ENCODE results near the gene AGXT.

The AGXT gene

DNA sequence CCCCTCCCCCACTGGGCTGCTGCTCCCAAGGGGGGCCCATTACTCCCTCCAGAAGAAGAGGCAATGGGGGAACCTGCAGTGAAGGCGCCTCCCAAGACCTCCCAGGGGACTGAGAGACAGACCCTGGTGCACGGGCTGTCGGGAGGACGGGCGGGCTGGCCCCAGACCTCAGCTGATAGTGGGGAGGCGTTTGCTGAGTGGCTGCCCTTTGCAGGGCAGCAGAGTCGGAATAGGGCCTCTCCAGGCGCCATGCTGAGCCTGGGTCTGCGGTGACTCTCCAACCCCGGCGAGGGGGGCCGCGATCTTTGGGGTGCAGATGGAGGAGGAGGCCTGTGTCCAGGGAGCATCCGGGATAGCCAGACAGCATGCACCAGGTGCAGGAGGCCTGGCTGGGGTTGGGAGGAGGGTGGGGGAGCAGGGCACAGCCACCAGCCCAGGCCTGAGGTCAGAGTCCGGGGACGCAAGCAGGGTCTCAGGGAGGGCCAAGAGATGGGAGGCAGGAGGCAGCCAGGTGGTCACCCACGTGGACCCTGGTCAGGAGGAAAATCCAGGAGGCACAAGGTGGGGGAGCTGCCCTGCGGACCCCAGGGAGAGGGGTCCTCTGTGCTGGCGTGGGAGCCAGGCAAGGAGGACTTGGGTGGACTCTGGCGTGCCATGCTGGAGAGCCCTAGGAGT is 48.5 kb downstream of the AGXT start:
- DNase-seq: no peak

GRCh38 chr2:240917684-240918257 is 49.1 kb downstream of the AGXT start:
- no peak for DNase-seq

- DNase-seq: no peak
Observed at GRCh38 chr2:240918258-240919091, 49.9 kb downstream of the AGXT start.

DNA sequence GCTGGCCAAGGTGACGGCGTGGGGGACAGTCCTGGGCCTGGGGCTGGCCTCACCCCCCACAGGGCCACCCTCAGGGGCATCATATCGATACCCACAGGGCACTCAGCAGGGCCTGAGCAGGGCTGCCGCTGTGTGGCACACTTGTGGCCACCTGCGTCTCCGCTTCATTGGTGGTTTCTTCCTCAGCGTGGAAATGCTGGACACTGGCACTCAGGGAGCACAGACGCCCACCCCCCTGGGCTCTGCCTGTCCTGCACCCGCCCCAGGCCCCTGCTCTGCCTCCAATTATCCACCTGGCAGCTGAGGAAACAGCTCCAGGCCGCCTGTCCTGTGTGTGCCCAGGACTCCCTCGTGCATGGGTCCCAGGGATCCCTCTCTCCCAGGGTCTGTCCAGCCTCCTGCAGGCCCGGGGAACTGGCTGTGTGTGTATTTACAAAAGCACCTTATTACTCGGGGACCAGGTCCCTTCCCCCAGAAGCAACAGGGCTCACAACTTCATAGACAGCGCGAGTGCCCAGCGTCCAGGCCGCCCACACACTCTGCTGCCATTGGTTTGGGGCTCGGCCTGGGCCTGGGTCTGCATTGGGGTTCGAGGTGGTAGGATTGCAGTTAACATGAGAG is 50.6 kb downstream of the AGXT start:
- no peak for DNase-seq

- no peak for DNase-seq
Observed at GRCh38 chr2:240919786-240920782, 51.5 kb downstream of the AGXT start.

DNA sequence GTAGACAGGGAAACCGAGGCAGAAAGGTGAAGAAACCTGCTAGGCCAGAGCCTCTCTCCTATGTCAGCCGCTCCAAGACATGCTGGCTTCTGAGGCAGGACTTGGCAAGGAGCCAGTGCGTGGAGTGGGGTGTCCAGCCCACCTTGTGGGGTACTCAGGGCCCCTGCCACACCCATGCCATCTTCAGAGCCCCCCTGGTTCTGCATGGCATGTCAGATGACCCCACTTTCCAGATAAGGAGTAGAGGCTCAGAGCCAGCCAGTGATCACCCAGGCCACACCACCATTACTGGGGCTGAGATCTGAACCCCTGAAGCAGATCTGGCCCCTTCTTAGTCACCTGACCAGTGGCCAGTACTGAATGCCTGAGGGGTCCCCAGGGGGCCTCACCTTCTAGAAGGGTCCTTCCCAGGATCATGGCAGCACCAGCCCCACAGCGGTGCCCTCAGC is 52.2 kb downstream of the AGXT start:
- DNase-seq: no peak

- DNase-seq: no peak
Observed at GRCh38 chr2:240921311-240921994, 52.8 kb downstream of the AGXT start.

GRCh38 chr2:240921995-240922244 is 53.3 kb downstream of the AGXT start:
- DNase-seq: no peak

GRCh38 chr2:240922245-240922981 is 53.8 kb downstream of the AGXT start:
- DNase-seq: no peak

DNA sequence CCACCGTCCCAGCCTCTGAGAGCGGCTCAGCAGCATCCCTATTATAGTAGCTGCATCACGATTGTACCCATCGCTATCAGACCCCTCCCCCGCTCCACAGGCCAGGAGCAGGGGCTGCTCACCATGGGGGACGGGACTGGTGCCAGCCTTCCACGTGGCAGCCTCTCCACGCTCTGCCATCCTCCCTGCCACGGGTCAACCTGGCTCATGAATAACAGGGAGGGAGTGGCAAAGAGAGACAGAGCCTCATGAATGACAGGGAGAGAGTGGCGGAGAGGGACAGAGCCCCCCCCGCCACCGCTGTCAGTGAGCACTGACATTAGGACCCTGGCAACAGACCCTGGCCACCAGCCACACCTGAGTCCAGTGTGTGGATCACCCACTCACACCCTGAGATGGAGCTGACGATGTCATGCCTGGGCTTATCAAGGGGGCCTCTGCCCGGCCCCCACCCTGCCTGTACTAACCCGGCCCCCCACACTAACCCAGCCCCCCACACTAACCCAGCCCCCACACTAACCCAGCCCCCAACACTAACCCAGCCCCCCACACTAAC is 54.4 kb downstream of the AGXT start:
- no peak for DNase-seq

- no peak for DNase-seq
Observed at GRCh38 chr2:240925191-240925567, 56.6 kb downstream of the AGXT start.

DNA sequence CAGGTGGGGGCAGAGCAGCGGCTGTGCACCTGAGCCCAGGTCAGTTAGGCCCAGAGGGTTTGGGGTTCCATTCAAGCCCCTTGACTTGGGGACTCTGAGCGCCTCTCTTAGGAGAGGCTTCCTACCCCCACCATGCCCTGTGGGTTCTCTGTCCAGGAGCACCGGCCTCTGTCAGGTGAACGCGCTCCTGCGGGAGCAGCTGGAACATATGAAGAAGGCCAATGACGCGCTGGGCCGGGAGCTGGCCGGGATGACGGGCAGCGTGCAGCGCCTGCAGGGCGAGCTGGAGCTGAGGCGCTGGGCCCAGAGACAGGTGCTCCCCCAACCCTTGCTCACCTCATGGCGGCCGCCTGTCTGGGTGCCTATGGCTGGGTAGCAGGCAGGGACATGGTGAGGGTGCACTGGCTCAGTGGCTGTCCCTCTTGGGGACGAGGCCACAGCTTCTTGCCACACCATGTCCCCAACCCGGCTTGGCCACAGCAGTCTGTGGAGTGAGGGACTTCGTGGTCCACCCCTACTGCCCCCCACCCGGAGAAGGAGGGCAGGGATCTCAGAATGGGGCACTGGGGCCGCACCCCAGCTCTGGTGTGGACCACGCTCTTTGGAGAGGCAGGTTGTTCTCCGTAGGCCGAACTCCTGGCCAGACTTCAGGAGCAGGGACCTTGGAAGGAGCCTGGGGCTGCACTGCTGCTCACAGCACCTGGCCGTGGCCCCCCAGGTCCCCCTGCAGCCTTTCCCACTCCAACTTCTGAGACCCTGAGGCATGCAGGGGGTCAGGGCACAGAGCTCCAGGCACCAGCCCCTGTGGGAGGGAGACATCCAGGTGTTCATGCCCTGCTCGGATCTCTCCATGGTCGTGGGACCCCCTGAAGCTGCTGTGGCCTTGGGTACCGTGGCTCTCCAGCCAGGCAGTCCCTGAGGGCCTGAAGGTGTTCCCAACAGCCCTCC is 57.2 kb downstream of the AGXT start:
- no peak for DNase-seq

DNA sequence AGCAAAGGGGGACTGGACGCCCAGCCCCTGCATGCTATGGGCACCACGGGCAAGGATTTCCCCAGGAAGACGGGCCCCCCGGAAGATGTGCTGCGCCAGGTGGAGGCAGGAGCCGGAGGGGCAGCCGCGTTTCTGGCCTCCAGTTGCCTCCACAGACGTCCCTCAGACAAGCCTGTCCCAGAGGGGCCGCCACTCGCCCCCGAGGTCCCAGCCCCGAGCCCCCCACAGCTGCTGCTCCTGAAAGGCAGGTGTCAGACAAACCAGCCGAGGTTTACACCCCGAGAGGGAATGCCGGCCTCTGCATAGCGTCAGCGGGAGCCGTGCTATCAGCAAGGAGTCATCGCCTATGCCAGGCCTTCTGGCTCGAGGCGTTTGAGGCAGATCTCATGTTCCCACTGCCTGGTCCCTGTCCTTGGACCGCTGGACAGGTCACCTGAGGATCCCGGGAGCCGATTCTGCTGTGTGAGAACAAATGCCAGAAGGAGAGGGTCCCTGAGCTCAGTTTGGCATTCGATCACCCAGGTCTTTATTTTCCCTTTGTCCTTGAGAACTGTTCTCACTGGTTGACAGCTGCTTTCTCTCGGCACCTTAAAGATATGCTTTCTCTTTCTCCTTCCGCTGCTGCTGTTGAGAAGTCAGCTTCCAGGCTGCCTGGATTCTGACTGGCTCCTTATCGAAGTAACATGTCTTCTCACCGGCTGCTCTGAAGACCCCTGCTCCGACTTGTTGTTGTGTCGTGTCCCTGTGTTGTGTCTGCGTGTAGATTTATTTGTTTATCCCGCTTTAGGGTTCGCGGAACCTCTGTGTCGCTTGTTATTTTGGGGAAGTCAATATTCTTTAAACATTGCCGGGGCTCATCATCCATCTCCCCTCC is 58.1 kb downstream of the AGXT start:
- DNase-seq: no peak

DNA sequence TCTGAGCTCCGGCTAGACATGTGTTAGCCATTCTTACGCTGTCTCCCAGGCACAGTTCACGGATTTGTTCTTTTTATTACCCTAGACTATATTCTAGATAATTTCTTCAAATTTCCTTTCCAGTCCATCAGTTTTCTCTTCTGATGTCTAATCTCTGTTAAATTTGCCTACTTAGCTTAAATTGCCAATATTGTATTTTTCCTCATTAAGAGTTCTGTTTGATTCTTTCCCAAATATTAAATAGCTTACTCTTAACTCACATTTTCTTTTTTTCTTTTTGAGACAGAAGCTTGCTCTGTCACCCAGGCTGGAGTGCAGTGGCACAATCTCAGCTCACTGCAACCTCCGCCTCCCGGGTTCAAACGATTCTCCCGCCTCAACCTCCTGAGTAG is 58.8 kb downstream of the AGXT start:
- no peak for DNase-seq

- no peak for DNase-seq
Observed at GRCh38 chr2:240928476-240929363, 60.1 kb downstream of the AGXT start.

GRCh38 chr2:240929364-240930095 is 60.9 kb downstream of the AGXT start:
- no peak for DNase-seq
